Measurements from ENCODE around the gene CHD9. TPM values are rescaled to one million over a fixed set of nuclear protein-coding genes. Genes with fewer than 3 reads are reported as not detected.

Gene CHD9
- total RNA-seq, 3 donors from 2014 or later (not counting 1 experiment from before 2014, with no cell fraction given), result 81.4 to 85.2 (median 81.9) TPM

DNA sequence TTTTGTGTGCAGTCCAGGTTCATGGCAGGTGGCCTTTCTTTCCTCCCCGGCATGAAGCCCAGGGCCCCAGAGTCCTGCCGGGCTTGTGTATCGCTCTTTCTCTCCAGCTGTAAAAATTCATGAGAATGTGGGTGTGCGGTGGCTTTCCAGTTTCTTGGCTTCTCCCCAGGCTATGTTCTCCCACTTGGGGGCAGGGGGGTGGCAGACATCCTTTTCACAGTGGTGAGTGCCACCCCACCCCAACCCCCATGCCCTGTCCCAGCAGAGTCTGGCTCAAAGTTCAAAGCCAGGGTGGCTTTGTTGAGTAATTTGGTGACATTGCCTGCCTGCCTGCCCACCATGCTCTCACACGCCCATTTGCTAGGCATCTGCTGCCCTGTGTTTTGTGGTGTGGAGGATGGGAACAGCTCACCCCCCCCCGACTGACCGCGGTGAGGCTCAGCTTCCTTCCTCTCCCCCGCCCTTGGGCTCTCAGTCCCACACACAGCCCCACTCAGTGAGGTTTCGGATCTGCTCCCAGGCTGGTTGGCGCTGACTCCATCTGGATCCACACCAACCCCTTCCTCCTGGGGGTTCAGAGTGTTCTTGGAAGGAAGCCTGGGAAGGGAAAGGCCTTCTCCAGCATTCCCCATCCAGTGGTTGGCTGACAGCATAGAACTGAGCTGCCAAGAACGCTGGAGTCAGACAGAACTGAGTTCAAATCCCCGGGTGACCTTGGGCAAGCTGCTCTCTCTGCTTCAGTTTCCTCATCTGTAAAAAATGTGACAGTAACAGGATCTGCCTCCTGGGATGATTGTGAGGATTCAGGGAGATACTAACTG is 36.0 kb downstream of the CHD9 start:
- Histone ChIP-seq H3K9me3 (ENCODE audit: control insufficient read depth, insufficient read depth, low read length) (no peaks in the 10 kb centered on the region), H3K27ac (ENCODE audit: low read length) (peak overlapping the region; percentile 44), H3K36me3 (ENCODE audit: control insufficient read depth, insufficient read depth, low read length) (peaks cover 3% of the 10 kb centered on the region), H3K4me1 (ENCODE audit: control insufficient read depth, insufficient read depth, low read length) (peaks cover 55% of the 10 kb centered on the region), H3K27me3 (ENCODE audit: control insufficient read depth, insufficient read depth, low read length) (no peaks in the 10 kb centered on the region), H3K4me3 (ENCODE audit: low read length) (peak overlapping the region; percentile 6)
- H3K27ac Mint-ChIP-seq, result peak overlapping the region; percentile 13 to 64
- no peaks in the 10 kb centered on the region for H3K36me3 Mint-ChIP-seq
- no peaks in the 10 kb centered on the region for H3K27me3 Mint-ChIP-seq (ENCODE audit: low read depth in 2 of 2)
- intact Hi-C loops (cut with micrococcal nuclease), result loop anchor here (10.0 kb wide), 1 partner anchor 364 kb away; no protein-coding TSS in a partner anchor
- H3K4me3 Mint-ChIP-seq, result peak overlapping the region; percentile 83
- WGBS (ENCODE audit: insufficient coverage), result 30% methylated on average over 6 of the region's 13 CpGs
- no peaks in the 10 kb centered on the region for H3K9me3 Mint-ChIP-seq
- ATAC-seq, result peak; percentile 44 to 77 (median 64)
- H3K4me1 Mint-ChIP-seq, result peaks cover 41 to 58% of the 10 kb centered on the region in 2 donors
- DNase-seq, result peak in 1 of 2 donors; percentile 21
- TF ChIP-seq, protein P1, sequence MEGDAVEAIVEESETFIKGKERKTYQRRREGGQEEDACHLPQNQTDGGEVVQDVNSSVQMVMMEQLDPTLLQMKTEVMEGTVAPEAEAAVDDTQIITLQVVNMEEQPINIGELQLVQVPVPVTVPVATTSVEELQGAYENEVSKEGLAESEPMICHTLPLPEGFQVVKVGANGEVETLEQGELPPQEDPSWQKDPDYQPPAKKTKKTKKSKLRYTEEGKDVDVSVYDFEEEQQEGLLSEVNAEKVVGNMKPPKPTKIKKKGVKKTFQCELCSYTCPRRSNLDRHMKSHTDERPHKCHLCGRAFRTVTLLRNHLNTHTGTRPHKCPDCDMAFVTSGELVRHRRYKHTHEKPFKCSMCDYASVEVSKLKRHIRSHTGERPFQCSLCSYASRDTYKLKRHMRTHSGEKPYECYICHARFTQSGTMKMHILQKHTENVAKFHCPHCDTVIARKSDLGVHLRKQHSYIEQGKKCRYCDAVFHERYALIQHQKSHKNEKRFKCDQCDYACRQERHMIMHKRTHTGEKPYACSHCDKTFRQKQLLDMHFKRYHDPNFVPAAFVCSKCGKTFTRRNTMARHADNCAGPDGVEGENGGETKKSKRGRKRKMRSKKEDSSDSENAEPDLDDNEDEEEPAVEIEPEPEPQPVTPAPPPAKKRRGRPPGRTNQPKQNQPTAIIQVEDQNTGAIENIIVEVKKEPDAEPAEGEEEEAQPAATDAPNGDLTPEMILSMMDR (IDR thresholded peaks at IDR 0.05), result no peak

DNA sequence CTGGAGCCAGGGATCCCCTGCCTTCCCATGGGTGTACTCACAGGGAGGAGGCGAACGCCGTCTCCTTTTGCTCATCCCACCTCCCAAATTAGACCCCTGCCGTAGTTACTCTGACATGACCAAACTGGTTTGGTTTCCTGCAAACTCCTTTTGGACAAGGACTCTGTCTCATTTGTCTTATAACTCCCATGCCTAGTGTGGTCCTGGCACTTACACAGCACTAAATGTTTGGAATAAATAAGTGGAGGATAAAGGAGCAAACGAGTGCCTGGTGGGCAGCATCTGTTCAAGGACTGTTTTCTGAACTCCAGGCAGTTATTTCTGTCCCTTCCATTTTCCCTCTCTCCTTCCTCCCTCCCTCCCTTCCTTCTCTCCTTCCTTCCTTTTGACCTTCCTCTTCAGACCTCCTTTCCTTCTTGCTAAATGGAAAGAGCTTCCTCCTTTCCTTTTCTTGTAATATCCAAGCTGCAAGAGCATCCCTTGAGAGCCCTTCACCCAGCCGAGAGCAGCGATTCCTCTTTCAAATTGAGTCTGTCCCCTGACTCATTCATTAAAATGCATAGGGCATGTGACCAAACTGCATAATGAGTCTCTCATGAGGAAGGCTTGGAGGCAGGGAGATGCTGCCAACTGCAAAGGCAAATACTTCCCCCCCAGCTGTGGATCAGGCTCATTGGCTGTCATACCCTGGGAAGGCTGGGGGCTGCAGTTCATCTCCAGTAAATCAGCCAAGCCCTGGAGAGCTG is 36.8 kb downstream of the CHD9 start:
- ATAC-seq (no peak), DNase-seq (no peak)
- Histone ChIP-seq H3K27me3 (ENCODE audit: control insufficient read depth, insufficient read depth, low read length) (no peaks in the 10 kb centered on the region), H3K4me1 (ENCODE audit: control insufficient read depth, insufficient read depth, low read length) (peaks cover 55% of the 10 kb centered on the region), H3K9me3 (ENCODE audit: control insufficient read depth, insufficient read depth, low read length) (no peaks in the 10 kb centered on the region), H3K36me3 (ENCODE audit: control insufficient read depth, insufficient read depth, low read length) (peaks cover 3% of the 10 kb centered on the region), H3K27ac (ENCODE audit: low read length) (peak overlapping the region; percentile 44), H3K4me3 (ENCODE audit: low read length) (no peak overlapping the region)
- intact Hi-C loops (cut with micrococcal nuclease), result loop anchor here (10.0 kb wide), 1 partner anchor 363 kb away; no protein-coding TSS in a partner anchor
- Mint-ChIP-seq H3K27ac (peak overlapping the region in 1 of 2 donors; percentile 13), H3K4me3 (peak overlapping the region; percentile 83), H3K4me1 (peaks cover 41 to 55% of the 10 kb centered on the region in 2 donors), H3K36me3 (no peaks in the 10 kb centered on the region), H3K27me3 (ENCODE audit: low read depth in 2 of 2) (no peaks in the 10 kb centered on the region), H3K9me3 (no peaks in the 10 kb centered on the region)
- 69% methylated on average over 7 of the region's 7 CpGs for WGBS (ENCODE audit: insufficient coverage)
- TF ChIP-seq, protein P1 (IDR thresholded peaks at IDR 0.05), result no peak

DNA sequence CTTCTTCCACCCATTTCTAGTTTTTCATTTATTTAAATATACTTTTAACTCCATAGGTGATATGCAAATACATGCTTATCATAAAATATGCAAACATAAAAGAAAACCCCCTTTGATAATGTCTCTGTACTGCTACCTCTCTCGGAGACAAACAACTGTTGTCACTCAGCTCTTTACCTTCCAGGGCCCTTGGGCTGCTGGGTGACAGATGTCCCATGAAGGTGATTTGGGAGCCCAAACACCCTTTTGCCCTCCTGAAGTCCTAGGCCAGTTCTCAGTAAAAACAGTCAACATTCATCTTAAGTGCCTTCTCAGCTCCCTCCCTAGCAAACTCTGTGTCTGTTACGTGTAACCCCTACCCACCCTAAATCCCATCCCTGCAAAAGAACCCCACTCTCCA is 37.5 kb downstream of the CHD9 start:
- H3K36me3 Mint-ChIP-seq, result no peaks in the 10 kb centered on the region
- WGBS (ENCODE audit: insufficient coverage), result 93% methylated on average over 2 of the region's 2 CpGs
- Histone ChIP-seq H3K4me1 (ENCODE audit: control insufficient read depth, insufficient read depth, low read length) (peaks cover 55% of the 10 kb centered on the region), H3K36me3 (ENCODE audit: control insufficient read depth, insufficient read depth, low read length) (peaks cover 3% of the 10 kb centered on the region), H3K9me3 (ENCODE audit: control insufficient read depth, insufficient read depth, low read length) (no peaks in the 10 kb centered on the region), H3K4me3 (ENCODE audit: low read length) (no peak overlapping the region), H3K27me3 (ENCODE audit: control insufficient read depth, insufficient read depth, low read length) (no peaks in the 10 kb centered on the region), H3K27ac (ENCODE audit: low read length) (no peak overlapping the region)
- TF ChIP-seq, protein P1 (IDR thresholded peaks at IDR 0.05), result no peak
- ATAC-seq, result no peak
- no peak for DNase-seq
- H3K27me3 Mint-ChIP-seq (ENCODE audit: low read depth in 2 of 2), result no peaks in the 10 kb centered on the region
- intact Hi-C loops (cut with micrococcal nuclease), result loop anchor here (10.0 kb wide), 1 partner anchor 363 kb away; no protein-coding TSS in a partner anchor
- H3K9me3 Mint-ChIP-seq, result no peaks in the 10 kb centered on the region
- H3K4me1 Mint-ChIP-seq, result peaks cover 41 to 58% of the 10 kb centered on the region in 2 donors
- peak overlapping the region; percentile 75 for H3K4me3 Mint-ChIP-seq
- peak overlapping the region in 1 of 2 donors; percentile 25 for H3K27ac Mint-ChIP-seq
